WTC11 (cell line): ENCODE results near the gene IFT25. TPM values are rescaled to one million over a fixed set of nuclear protein-coding genes. Genes with fewer than 3 reads are reported as not detected.

ENCODE experiments used
- ATAC-seq: fragments of 200-7000 bp; cut with Tn5 transposase; 2 replicates; pipeline ENCODE4 v1.10.0; 2021; ENCODE audit warnings: mild to moderate bottlenecking, moderate library complexity
- CTCF ChIA-PET: fragments of 300-600 bp; sonication (Branson Sonifier 250); formaldehyde crosslinking; loops from one replicate; lab custom pipeline; 2021; ENCODE audit warnings: antibody characterized with exemption; lab: Charles Lee
- POLR2A ChIA-PET: fragments of 350-600 bp; sonication (Branson Sonifier 250); formaldehyde crosslinking; loops from one replicate; lab custom pipeline; 2021; ENCODE audit warnings: antibody characterized with exemption; lab: Charles Lee
- DNase-seq: peaks from one replicate; pipeline ENCODE4 v3.0.0; 2021; ENCODE audit warnings: low spot score
- H3K27ac Mint-ChIP-seq: 2 replicates; pipeline ENCODE4 v1.8.0; 2021; ENCODE audit warnings: mixed read lengths
- H3K27me3 Mint-ChIP-seq: 2 replicates; pipeline ENCODE4 v1.8.0; 2021; ENCODE audit warnings: low read depth, mild to moderate bottlenecking, moderate library complexity, mixed read lengths
- H3K36me3 Mint-ChIP-seq: 2 replicates; pipeline ENCODE4 v1.8.0; 2021; ENCODE audit warnings: mixed read lengths
- H3K4me1 Mint-ChIP-seq: 2 replicates; pipeline ENCODE4 v1.8.0; 2022; ENCODE audit warnings: mixed read lengths
- H3K4me3 Mint-ChIP-seq: 2 replicates; pipeline ENCODE4 v1.8.0; 2021; ENCODE audit warnings: mild to moderate bottlenecking, moderate library complexity, mixed read lengths
- H3K9me3 Mint-ChIP-seq: 2 replicates; pipeline ENCODE4 v1.8.0; 2021; ENCODE audit warnings: mixed read lengths
- ATF1 ChIP-seq: sonication (generic); formaldehyde crosslinking; IDR thresholded peaks from 2 replicates; pipeline ENCODE4 v1.8.1; 2023; ENCODE audit warnings: mild to moderate bottlenecking, moderate library complexity, missing genetic modification reagents
- ESRRA ChIP-seq: sonication (generic); formaldehyde crosslinking; IDR thresholded peaks from 2 replicates; pipeline ENCODE4 v1.8.1; 2022; ENCODE audit warnings: mild to moderate bottlenecking, missing genetic modification reagents, borderline replicate concordance
- FOXK1 ChIP-seq: sonication (generic); formaldehyde crosslinking; IDR thresholded peaks from 2 replicates; pipeline ENCODE4 v1.8.0; 2022; ENCODE audit warnings: mild to moderate bottlenecking, moderate library complexity, missing genetic modification reagents
- FOXP1 ChIP-seq: sonication (generic); formaldehyde crosslinking; IDR thresholded peaks from 2 replicates; pipeline ENCODE4 v1.8.0; 2022; ENCODE audit warnings: missing genetic modification reagents, mild to moderate bottlenecking, moderate library complexity, borderline replicate concordance
- KAT7 ChIP-seq: sonication (generic); formaldehyde crosslinking; IDR thresholded peaks from 2 replicates; pipeline ENCODE4 v1.8.1; 2023; ENCODE audit warnings: missing genetic modification reagents, mild to moderate bottlenecking, borderline replicate concordance
- NFYB ChIP-seq: sonication (generic); formaldehyde crosslinking; conservative IDR thresholded peaks from 2 replicates; pipeline ENCODE4 v1.8.0; 2022; ENCODE audit warnings: low read depth, missing genetic modification reagents
- OVOL2 ChIP-seq: fragments of 250-450 bp; sonication (Bioruptor Pico); IDR thresholded peaks from 2 replicates; pipeline ENCODE4 v1.9.0; 2021; ENCODE audit warnings: mild to moderate bottlenecking, borderline replicate concordance
- PRDM15 ChIP-seq: sonication (generic); formaldehyde crosslinking; IDR thresholded peaks from 2 replicates; pipeline ENCODE4 v1.8.0; 2022; ENCODE audit warnings: missing genetic modification reagents
- RORB ChIP-seq: fragments of 250-450 bp; sonication (Bioruptor Pico); IDR thresholded peaks from 2 replicates; pipeline ENCODE4 v1.9.0; 2021; ENCODE audit warnings: mild to moderate bottlenecking
- SMAD4 ChIP-seq: sonication (generic); formaldehyde crosslinking; IDR thresholded peaks from 2 replicates; pipeline ENCODE4 v1.8.0; 2022; ENCODE audit warnings: mild to moderate bottlenecking, missing genetic modification reagents
- USF1 ChIP-seq: sonication (generic); formaldehyde crosslinking; IDR thresholded peaks from 2 replicates; pipeline ENCODE4 v1.8.0; 2022; ENCODE audit warnings: mild to moderate bottlenecking, missing genetic modification reagents
- ZMAT4 ChIP-seq: fragments of 250-450 bp; sonication (Bioruptor Pico); IDR thresholded peaks from 2 replicates; pipeline ENCODE4 v1.9.0; 2021; ENCODE audit warnings: mild to moderate bottlenecking
- ZNF263 ChIP-seq: sonication (generic); formaldehyde crosslinking; IDR thresholded peaks from 2 replicates; pipeline ENCODE4 v1.8.1; 2022; ENCODE audit warnings: low read depth, mild to moderate bottlenecking, moderate library complexity, missing genetic modification reagents
- ZNF317 ChIP-seq: sonication (generic); formaldehyde crosslinking; IDR thresholded peaks from 2 replicates; pipeline ENCODE4 v1.8.1; 2023; ENCODE audit warnings: low read depth, mild to moderate bottlenecking, moderate library complexity, missing genetic modification reagents, borderline replicate concordance
- ZNF396 ChIP-seq: fragments of 250-450 bp; sonication (Bioruptor Pico); IDR thresholded peaks from 2 replicates; pipeline ENCODE4 v1.8.0; 2021; ENCODE audit warnings: mild to moderate bottlenecking, moderate library complexity, borderline replicate concordance
- ZNF512 ChIP-seq: sonication (generic); formaldehyde crosslinking; IDR thresholded peaks from 2 replicates; pipeline ENCODE4 v1.8.1; 2022; ENCODE audit warnings: missing genetic modification reagents, borderline replicate concordance
- ZSCAN18 ChIP-seq: fragments of 250-450 bp; sonication (Bioruptor Pico); IDR thresholded peaks from 2 replicates; pipeline ENCODE4 v2.1.2; 2022; ENCODE audit warnings: mild to moderate bottlenecking, moderate library complexity
- total RNA-seq: library from RNA; stranded (reverse); gene quantifications from 3 replicates; pipeline ENCODE4 v1.2.3, GENCODE V29; 2021

IFT25 gene
- total RNA-seq, 1 experiment from 2014 or later, result 22.6 TPM

GRCh38 chr1:53905509-53905908 is 40.0 kb downstream of the IFT25 start:
- H3K4me1 Mint-ChIP-seq, result no peaks in the 10 kb centered on the region
- no peaks in the 10 kb centered on the region for H3K27me3 Mint-ChIP-seq
- ChIA-PET POLR2A (no interaction called here), CTCF (no interaction called here)
- no peak overlapping the region for H3K4me3 Mint-ChIP-seq
- TF ChIP-seq FOXK1 (CRISPR knock-in tag) (no peak), ZNF317 (no peak), OVOL2 (no peak), ZSCAN18 (CRISPR knock-in tag) (no peak), ATF1 (CRISPR knock-in tag) (no peak), NFYB (no peak), ZNF263 (no peak), ZNF512 (CRISPR knock-in tag) (no peak), USF1 (CRISPR knock-in tag) (no peak), ZMAT4 (no peak), FOXP1 (no peak)
- no peaks in the 10 kb centered on the region for H3K36me3 Mint-ChIP-seq
- no peaks in the 10 kb centered on the region for H3K9me3 Mint-ChIP-seq
- no peak for DNase-seq
- H3K27ac Mint-ChIP-seq, result no peak overlapping the region
- ATAC-seq, result no peak

- no peak for ATAC-seq
- no peak overlapping the region for H3K4me3 Mint-ChIP-seq
- no peaks in the 10 kb centered on the region for H3K4me1 Mint-ChIP-seq
- DNase-seq, result no peak
- H3K9me3 Mint-ChIP-seq, result no peaks in the 10 kb centered on the region
- no peak for TF ChIP-seq SMAD4 (CRISPR knock-in tag)
- no peak for TF ChIP-seq KAT7 (CRISPR knock-in tag)
- no peak for TF ChIP-seq PRDM15 (CRISPR knock-in tag)
- TF ChIP-seq ESRRA, result no peak
- TF ChIP-seq RORB (CRISPR knock-in tag), result no peak
- TF ChIP-seq ZNF396 (CRISPR knock-in tag), result no peak
- H3K36me3 Mint-ChIP-seq, result no peaks in the 10 kb centered on the region
- ChIA-PET CTCF (no interaction called here), POLR2A (interaction anchor here (0.6 kb wide), 1 partner anchor 29 kb away, joined by 3 read pairs; no protein-coding TSS in a partner anchor)
- no peak overlapping the region for H3K27ac Mint-ChIP-seq
- no peaks in the 10 kb centered on the region for H3K27me3 Mint-ChIP-seq
Observed at GRCh38 chr1:53902235-53903138, 43.0 kb downstream of the IFT25 start.
